Right lobe of liver (tissue), 6 donors: ENCODE data around the gene SDK1. TPM values are rescaled to one million over a fixed set of nuclear protein-coding genes. Genes with fewer than 3 reads are reported as not detected.

Source experiments
- ATAC-seq, 4 donors: fragments of 200-7000 bp; cut with Tn5 transposase; one replicate each; pipeline ENCODE4 v1.9.1; 2020; ENCODE audit warnings: mild to moderate bottlenecking in 4 of 4, moderate library complexity in 4 of 4
- DNase-seq, 3 donors: peaks; one replicate each; pipeline ENCODE4 v3.0.0-alpha.2; 2020
- H3K27ac ChIP-seq, 3 donors: fragments of 200-600 bp; one replicate each; pipeline ENCODE4 v1.8.0; 2022
- H3K27me3 ChIP-seq, 2 donors: fragments of 200-600 bp; one replicate each; pipeline ENCODE4 v1.8.0; 2022
- H3K36me3 ChIP-seq, 4 donors: fragments of 200-600 bp; sonication (generic) in 1 of 4; one replicate each; pipeline versions ENCODE4 v1.5.1 to v1.8.0; 2017 to 2022; ENCODE audit warnings: control low read depth in 1 of 4
- H3K4me1 ChIP-seq, 4 donors: fragments of 200-600 bp; sonication (generic) in 1 of 4; one replicate each; pipeline versions ENCODE4 v1.5.1 to v1.8.0; 2017 to 2022; ENCODE audit warnings: control low read depth in 1 of 4
- H3K4me3 ChIP-seq, 3 donors: fragments of 200-600 bp; one replicate each; pipeline ENCODE4 v1.8.0; 2022
- H3K9me3 ChIP-seq, 4 donors: fragments of 200-600 bp; sonication (generic) in 1 of 4; one replicate each; pipeline versions ENCODE4 v1.5.1 to v1.8.0; 2017 to 2022; ENCODE audit warnings: control low read depth in 1 of 4
- CTCF ChIP-seq, 4 donors: fragments of 200-600 bp in 3 of 4; fragments of 450-650 bp in 1 of 4; IDR thresholded peaks; one replicate each; pipeline versions ENCODE4 v1.5.1 to v1.8.0; 2016 to 2022; ENCODE audit warnings: antibody characterized with exemption in 4 of 4, mild to moderate bottlenecking in 2 of 4
- POLR2A ChIP-seq: fragments of 450-650 bp; IDR thresholded peaks from one replicate; pipeline ENCODE4 v1.6.1; 2017; ENCODE audit warnings: antibody characterized with exemption, mild to moderate bottlenecking
- WGBS: methylation state at CpG from one replicate; pipeline ENCODE4 v1.1.6; 2018; ENCODE audit warnings: low coverage, low lambda C conversion rate; ENCODE audit not compliant: insufficient coverage; ENCODE audit errors: missing lambda C conversion rate; 5-methylcytosine and 5-hydroxymethylcytosine counted together
- intact Hi-C, 2 donors: fragments of 100-400 bp; cut with DNase I; formaldehyde crosslinking; loops; one replicate each; pipeline versions ENCODE4 v1.11.2 to v1.14.1; 2022
- total RNA-seq, 6 experiments: library from RNA; depleted of rRNA in 2 of 6; stranded (reverse); fragments of >200 nt in 2 of 6; fragmentation: NEBNext Ultra II Directional in 3 of 6; extraction: Animal tissue kit (Norgen Biotek cat#: 25700) in 3 of 6; gene quantifications; one replicate each; pipeline versions ENCODE4 v1.1.0 to v1.2.4, GENCODE V29; 2016 to 2023
- donor health status: DM: no; HTN: yes; CAD: no.
- donor health status: DM: no; HTN: no; CAD: no.
- donor health status: DM: no; HTN: no; CAD: no.
- donor health status: DM: no; HTN: yes; CAD: no.
- donor health status: DM: no; HTN: yes; CAD: no.

The SDK1 gene
- total RNA-seq, 6 experiments from 2014 or later = 0.07 to 1.4 (median 0.65) TPM

DNA sequence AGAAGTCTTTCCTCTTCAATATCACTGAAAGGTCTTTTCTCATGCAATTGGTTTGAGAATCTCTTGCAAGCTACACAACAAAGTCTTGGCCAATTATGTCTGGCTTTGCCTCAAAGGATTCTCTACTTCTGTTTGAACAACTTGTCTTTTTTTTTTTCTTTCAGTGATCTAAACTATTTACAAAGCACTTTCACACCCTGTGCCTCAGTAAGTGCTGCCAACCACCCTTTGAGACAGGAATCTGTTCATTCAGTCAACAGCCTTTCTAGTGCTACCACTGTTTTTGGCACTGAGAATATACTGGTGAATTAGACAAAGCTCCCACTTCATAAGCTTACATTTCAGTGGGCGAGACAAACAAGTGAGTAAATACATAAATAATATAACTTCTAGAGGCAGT is 26.9 kb upstream of the SDK1 start:
- Histone ChIP-seq H3K36me3 (no peaks in the 10 kb centered on the region), H3K9me3 (no peaks in the 10 kb centered on the region), H3K4me1 (no peaks in the 10 kb centered on the region), H3K4me3 (no peak overlapping the region), H3K27ac (no peak overlapping the region), H3K27me3 (no peaks in the 10 kb centered on the region)
- WGBS = 42% methylated on average over 1 of the region's 1 CpG
- intact Hi-C loops = no loop called here
- DNase-seq (no peak), ATAC-seq (no peak)
- TF ChIP-seq CTCF (IDR thresholded peaks at IDR 0.05) = no peak
- TF ChIP-seq POLR2A = no peak

DNA sequence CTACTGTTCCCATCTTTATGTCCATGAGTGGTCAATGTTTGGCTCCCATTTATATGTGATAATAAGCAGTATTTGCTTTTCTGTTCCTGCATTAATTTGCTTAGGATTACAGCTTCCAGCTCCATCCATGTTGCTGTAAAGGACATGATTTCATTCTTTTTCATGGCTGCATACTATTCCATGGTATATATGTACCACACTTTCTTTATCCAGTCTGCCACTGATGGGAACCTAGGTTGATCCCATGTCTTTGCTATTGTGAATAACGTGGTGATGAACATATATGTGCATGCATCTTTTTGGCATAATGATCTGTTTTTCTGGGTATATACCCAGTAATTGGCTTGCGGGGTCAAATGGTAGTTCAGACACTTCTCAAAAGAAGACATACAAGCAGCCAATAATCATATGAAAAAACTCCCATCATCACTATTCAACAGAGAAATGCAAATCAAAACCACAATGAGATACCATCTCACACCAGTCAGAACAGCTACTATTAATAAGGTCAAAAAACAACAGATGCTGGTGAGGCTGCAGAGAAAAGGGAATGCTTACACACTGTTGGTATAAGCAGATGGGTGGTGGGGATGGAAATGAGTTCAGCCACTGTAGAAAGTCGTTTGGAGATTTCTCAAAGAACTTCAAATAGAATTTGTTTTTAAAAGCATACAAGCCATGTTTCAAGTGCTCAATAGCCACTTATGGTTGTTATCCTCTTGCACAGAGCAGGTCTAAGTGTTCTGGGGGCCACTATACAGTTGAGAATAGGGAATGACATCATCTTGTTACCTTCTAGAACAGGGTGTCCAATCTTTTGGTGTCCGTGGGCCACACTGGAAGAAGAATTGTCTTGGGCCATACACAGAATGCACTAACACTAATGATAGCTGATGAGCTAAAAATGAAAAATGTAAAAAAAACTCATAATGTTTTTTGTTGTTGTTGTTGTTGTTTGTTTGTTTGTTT is 23.2 kb upstream of the SDK1 start:
- Histone ChIP-seq H3K9me3 (no peaks in the 10 kb centered on the region), H3K4me3 (no peak overlapping the region), H3K27me3 (no peaks in the 10 kb centered on the region), H3K4me1 (no peaks in the 10 kb centered on the region), H3K27ac (no peak overlapping the region), H3K36me3 (no peaks in the 10 kb centered on the region)
- intact Hi-C loops = no loop called here
- ATAC-seq (no peak), DNase-seq (no peak)
- no peak for TF ChIP-seq POLR2A
- no peak for TF ChIP-seq CTCF (IDR thresholded peaks at IDR 0.05)
- 55% methylated on average over 4 of the region's 4 CpGs for WGBS

DNA sequence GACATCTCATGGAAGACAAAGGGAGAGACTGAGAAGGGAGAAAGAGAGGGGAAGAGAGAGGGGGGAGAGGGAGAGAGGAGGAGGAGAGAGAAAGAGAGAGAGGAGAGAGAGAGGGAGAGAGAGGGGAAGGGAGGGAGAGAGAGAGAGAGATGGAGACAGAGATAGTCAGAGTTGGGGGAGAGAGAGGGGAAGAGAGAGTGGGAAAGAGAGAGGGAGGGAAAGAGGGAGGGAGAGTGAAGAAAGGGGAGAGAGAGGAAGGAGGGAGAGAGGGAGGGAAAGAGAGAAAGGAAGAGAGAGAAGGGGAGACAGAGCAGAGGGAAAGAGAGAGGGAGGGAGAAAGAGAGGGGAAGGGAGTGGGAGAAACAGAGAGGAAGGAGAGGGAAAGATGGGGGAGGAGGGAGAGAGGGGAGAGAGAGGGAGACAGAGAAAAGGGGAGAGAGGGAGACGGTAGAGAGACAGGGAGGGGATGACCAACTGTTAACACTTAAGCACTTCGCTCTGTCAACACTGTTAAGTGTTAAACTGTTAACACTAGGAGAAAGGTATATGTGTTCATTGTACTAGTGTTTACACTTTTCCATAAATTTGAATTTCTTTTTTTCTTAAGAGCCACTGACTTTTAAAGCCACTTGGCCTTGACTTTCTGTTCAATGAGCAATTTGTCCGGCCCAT is 21.8 kb upstream of the SDK1 start:
- Histone ChIP-seq H3K27me3 (no peaks in the 10 kb centered on the region), H3K4me3 (no peak overlapping the region), H3K4me1 (no peaks in the 10 kb centered on the region), H3K27ac (no peak overlapping the region), H3K36me3 (no peaks in the 10 kb centered on the region), H3K9me3 (no peaks in the 10 kb centered on the region)
- no peak for DNase-seq
- WGBS = 52% methylated on average over 2 of the region's 3 CpGs
- no peak for TF ChIP-seq POLR2A
- no peak for TF ChIP-seq CTCF (IDR thresholded peaks at IDR 0.05)
- ATAC-seq = no peak
- intact Hi-C loops = no loop called here

- TF ChIP-seq CTCF (IDR thresholded peaks at IDR 0.05) (no peak), POLR2A (no peak)
- H3K36me3 ChIP-seq = no peaks in the 10 kb centered on the region
- DNase-seq = no peak
- no peaks in the 10 kb centered on the region for H3K4me1 ChIP-seq
- ATAC-seq = no peak
- H3K9me3 ChIP-seq = no peaks in the 10 kb centered on the region
- intact Hi-C loops = no loop called here
- 72% methylated on average over 3 of the region's 3 CpGs for WGBS
- no peak overlapping the region for H3K27ac ChIP-seq
- no peak overlapping the region for H3K4me3 ChIP-seq
- H3K27me3 ChIP-seq = no peaks in the 10 kb centered on the region
Observed at GRCh38 chr7:3280445-3280844, 20.6 kb upstream of the SDK1 start.
